HG02840 (cell line): Measurements from ENCODE around the gene RAI2.
"Not testable (repeated sequence)": the region's sequence is repeated elsewhere in the genome, so short reads cannot be mapped to it uniquely, and the experiment has no call there.

Experiments used
- ATAC-seq: cut with Tn5 transposase; IDR thresholded peaks from one replicate; pipeline ENCODE4 v1.9.1; 2021; ENCODE audit warnings: mild to moderate bottlenecking, moderate library complexity, moderate number of reproducible peaks; ENCODE audit not compliant: unreplicated experiment, low FRiP score

The RAI2 gene

DNA sequence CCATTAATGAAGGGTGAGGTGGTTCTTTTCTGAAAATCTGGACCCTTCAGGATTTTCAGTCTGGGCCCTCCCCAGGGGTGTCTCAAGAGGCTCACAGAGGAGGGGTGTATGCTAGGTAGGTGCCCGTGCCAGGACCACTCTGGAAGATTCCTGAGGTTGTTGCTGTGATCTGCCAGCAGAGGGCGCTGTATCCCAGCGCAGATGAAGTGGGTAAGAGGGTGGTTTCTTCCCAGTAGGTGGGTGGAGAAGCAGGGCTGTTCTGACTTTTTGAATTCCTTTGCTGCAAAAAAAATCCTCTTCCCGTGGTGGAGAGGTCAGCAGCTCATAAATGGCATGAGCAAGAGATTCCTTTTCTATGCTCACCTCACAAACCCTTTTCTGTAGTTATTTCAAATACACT lies 72.7 kb downstream of the RAI2 start:
- no peak for ATAC-seq

DNA sequence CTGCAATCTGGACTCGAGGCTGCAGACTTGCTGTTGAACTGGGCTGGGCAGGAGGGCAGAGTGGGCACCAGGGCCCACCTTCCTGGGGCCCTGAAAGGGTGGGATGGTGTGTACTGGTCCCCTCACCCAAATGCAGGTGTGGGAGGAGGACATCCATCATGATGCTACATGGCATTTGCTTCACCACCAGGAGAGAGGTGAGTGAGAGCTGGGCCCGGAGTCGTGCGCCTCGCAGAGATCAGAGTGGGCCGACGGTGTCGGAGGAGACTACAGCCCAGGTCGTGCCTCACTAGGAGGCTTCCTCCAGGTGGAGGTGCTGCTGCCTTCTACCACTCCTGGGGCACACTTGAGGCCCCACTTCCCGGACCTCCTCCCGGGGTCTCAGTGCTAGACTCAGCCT lies 73.5 kb downstream of the RAI2 start:
- ATAC-seq = no peak

- ATAC-seq = not testable (repeated sequence)
Observed at GRCh38 chrX:17786554-17787347, 74.3 kb downstream of the RAI2 start.

GRCh38 chrX:17779434-17779833 lies 81.7 kb downstream of the RAI2 start:
- ATAC-seq = no peak

DNA sequence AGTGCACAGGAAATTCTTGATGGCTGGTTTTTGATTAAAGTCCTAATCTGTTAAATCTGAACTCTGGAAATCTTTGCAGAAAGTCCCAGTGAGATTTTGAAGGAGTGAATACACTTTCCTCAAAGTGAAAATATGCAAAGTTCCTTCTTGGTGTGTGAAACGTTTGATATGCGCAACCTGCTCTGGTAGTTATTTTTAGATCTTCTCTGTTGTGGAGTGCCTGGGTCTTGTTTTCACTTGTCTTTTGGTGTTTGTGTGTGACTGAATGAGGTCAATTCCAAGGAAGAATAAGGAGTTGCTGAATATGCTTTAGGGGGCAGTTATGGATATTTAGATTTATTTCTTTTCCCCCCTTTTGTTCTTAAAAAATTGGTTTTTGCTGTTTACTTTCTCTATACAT lies 82.1 kb downstream of the RAI2 start:
- ATAC-seq = no peak

DNA sequence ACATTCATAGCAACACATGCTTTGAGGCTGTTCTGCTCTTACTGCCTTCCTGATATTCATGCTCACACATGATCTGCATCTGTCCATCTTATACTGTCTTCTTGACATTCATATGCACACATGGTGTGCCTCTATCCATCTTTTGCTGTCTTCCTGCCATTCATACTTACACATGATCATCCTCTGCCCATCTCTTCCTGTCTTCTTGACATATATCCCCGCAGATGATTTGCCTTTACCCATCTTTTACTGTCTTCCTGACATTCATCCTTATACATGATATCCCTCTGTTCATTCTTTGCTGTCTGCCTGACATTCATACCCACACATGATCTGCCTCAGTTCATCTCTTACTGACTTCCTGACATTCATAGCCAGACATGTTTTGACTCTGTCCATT lies 87.0 kb downstream of the RAI2 start:
- ATAC-seq = no peak

DNA sequence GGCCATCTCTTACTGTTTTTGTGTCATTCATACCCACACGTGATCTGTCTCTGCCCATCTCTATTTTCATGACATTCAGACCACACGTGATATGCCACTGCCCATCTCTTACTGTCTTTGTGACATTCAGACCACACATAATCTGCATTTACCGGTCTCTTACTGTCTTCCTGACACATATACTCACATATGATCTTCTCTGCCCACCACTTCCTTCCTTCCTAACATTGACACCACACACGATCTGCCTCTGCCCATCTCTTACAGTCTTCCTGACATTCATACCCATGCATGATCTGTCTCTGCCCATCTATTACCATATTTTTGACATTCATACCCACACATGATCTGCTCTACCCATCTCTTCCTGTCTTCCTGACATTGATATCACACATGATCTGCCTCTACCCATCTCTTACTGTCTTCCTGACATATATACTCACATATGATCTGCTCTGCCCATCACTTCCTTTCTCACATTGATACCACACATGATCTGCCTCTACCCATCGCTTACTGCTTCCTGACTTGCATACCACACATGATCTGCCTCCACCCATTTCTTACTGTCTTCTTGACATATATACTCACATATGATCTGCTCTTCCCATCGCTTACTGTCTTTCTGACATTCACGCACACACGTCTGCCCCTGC lies 87.7 kb downstream of the RAI2 start:
- ATAC-seq = no peak

DNA sequence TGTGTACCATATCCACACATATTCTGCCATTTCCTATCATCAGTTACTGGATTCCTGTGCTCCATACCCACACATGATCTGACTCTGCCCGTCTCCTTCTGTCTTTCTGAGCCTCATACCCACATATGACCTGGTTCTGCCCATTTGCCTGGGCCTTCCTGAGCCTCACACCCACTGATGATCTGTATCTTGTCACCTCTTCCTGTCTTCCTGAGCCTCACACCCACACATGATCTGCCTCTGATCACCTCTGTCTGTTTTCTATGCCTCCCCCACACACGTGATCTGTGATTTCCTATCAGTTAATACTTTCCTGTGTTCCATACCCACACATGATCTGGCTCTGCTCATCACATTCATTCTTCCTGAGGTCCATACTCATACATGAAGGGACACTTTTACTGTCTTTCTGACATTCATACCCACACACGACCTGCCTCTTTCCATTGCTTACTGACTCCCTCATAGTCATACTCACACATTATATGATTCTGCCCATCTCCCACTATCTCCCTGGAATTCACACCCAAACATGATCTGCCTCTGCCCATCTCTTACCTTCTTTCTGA lies 91.3 kb downstream of the RAI2 start:
- ATAC-seq = no peak

- no peak for ATAC-seq
Observed at GRCh38 chrX:17768997-17769396, 92.1 kb downstream of the RAI2 start.

DNA sequence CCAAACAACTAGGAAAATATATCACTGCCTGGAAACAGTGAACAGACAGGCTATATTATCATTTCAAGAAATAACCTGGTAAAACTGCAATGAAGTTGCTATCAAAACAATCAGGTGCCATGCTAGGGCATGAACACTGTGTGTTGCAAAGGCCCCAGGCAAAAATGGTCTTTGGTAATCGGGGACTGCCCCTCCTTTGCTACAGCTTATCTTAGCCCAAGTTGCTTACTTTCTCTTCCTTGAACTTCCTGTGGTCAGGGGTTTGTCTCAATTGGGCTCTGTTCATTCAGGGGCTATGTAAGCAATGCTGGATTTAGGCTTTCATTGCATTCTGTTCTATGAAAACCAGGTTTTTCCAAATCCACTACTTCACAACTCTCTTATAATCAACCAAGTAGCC lies 93.4 kb downstream of the RAI2 start:
- ATAC-seq = no peak

- no peak for ATAC-seq
Observed at GRCh38 chrX:17759990-17760389, 101.1 kb downstream of the RAI2 start.

GRCh38 chrX:17758382-17758781 lies 102.7 kb downstream of the RAI2 start:
- ATAC-seq = no peak

DNA sequence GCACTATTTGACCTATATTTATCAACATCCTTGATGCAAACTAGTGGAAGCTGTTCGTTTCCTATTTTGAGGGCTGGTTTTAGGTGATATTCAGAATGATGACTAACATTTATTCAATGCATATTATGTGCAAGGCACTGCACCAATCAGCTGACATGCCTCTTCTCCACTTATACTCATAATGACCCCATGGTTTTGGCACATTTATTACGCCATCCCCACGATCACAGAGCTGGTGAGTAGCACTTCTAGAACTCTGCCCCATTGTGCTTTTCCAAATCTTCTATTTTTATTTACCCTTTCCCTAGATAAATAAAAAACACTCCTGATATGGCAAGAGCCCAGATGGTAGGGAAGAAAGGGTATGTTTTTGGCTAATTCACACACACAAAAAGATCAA lies 110.7 kb downstream of the RAI2 start:
- ATAC-seq = no peak
